Left lung (tissue), 10 donors: Measurements from ENCODE around the gene PTPA. TPM values are rescaled to one million over a fixed set of nuclear protein-coding genes. Genes with fewer than 3 reads are reported as not detected.
"Not testable (repeated sequence)": the region's sequence is repeated elsewhere in the genome, so short reads cannot be mapped to it uniquely, and the experiment has no call there.

Experiments
- ATAC-seq: fragments of 200-7000 bp; cut with Tn5 transposase; one replicate; pipeline ENCODE4 v1.9.1; 2020; ENCODE audit warnings: moderate library complexity
- DNase-seq, 4 donors: peaks; one replicate each; pipeline ENCODE4 v3.0.0-alpha.2; 2013 to 2020
- H3K27ac ChIP-seq, 2 donors: fragments of 200-600 bp; sonication (generic) in 1 of 2; one replicate each; pipeline versions ENCODE4 v1.5.0 to v1.8.0; 2020 to 2021
- H3K27me3 ChIP-seq, 2 donors: fragments of 200-600 bp; sonication (generic) in 1 of 2; one replicate each; pipeline versions ENCODE4 v1.5.0 to v1.8.0; 2020 to 2021
- H3K36me3 ChIP-seq, 2 donors: fragments of 200-600 bp; sonication (generic) in 1 of 2; one replicate each; pipeline versions ENCODE4 v1.5.0 to v1.8.0; 2020 to 2021
- H3K4me1 ChIP-seq, 2 donors: fragments of 200-600 bp; one replicate each; pipeline ENCODE4 v1.8.0; 2021
- H3K4me3 ChIP-seq, 2 donors: fragments of 200-600 bp; sonication (generic) in 1 of 2; one replicate each; pipeline versions ENCODE4 v1.5.0 to v1.8.0; 2020 to 2021; ENCODE audit warnings: mild to moderate bottlenecking in 1 of 2
- H3K9me3 ChIP-seq, 2 donors: fragments of 200-600 bp; sonication (generic) in 1 of 2; one replicate each; pipeline versions ENCODE4 v1.5.0 to v1.8.0; 2020 to 2021
- CTCF ChIP-seq, 2 donors: fragments of 200-600 bp; sonication (generic) in 1 of 2; IDR thresholded peaks; one replicate each; pipeline versions ENCODE4 v1.5.0 to v1.8.0; 2021; ENCODE audit warnings: antibody characterized with exemption in 2 of 2
- intact Hi-C, 2 donors: fragments of 100-400 bp; cut with DNase I; formaldehyde crosslinking; loops; one replicate each; pipeline versions ENCODE4 v1.11.2 to v1.14.2; 2022
- polyA plus RNA-seq, 6 donors: library from polyadenylated mRNA; unstranded; fragments of 120-200 nt; gene quantifications; one replicate each; pipeline ENCODE4 v1.2.1, GENCODE V29; 2013; ENCODE audit not compliant: insufficient read length in 6 of 6
- total RNA-seq, 2 donors: library from RNA; stranded (reverse); fragmentation: NEBNext Ultra II Directional; extraction: Animal tissue kit (Norgen Biotek cat#: 25700); gene quantifications; one replicate each; pipeline ENCODE4 v1.2.1, GENCODE V29; 2021
- donor health status: DM: no; HTN: yes; CAD: no.
- donor health status: DM: no; HTN: no; CAD: no.

PTPA gene
- total and polyA plus RNA-seq, 8 donors = 120 to 148 (median 140) TPM

DNA sequence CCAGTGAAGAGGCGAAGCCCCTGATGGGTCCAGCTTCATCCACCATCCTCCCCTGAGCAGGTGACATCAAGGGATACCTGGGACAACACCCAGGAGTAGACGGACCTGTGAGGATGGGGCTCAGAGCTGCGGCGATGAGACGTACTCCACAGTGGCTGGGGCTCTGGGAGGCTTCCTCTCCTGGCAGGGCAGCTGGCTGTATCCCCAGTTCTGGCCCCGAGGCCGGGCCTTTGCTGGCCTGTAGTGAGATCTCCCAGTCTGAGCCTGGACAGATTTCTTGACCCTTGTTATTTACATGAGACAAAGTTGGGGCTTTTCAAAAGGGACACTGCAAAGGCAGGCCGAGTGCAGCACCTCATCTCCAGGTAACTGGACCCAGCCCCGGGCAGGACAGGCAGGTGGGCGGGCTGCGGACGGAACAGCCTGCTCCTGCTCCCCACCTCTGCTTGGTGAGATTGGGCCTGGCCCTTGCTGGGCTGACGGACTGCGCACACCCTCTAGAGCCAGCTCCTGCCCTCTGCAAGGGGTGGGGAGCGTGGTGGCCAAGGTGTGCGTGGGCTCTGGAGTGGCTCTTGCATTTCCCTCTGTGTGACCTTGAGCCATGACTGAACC lies 43.8 kb downstream of the PTPA start:
- no peak for ATAC-seq
- no peak for DNase-seq
- intact Hi-C loops = no loop called here
- TF ChIP-seq CTCF (IDR thresholded peaks at IDR 0.05) = no peak
- H3K27ac ChIP-seq = no peak overlapping the region
- no peaks in the 10 kb centered on the region for H3K27me3 ChIP-seq
- no peaks in the 10 kb centered on the region for H3K4me1 ChIP-seq
- H3K4me3 ChIP-seq = no peak overlapping the region
- H3K9me3 ChIP-seq = no peaks in the 10 kb centered on the region
- peaks cover 0 to 38% of the 10 kb centered on the region in 2 donors for H3K36me3 ChIP-seq

DNA sequence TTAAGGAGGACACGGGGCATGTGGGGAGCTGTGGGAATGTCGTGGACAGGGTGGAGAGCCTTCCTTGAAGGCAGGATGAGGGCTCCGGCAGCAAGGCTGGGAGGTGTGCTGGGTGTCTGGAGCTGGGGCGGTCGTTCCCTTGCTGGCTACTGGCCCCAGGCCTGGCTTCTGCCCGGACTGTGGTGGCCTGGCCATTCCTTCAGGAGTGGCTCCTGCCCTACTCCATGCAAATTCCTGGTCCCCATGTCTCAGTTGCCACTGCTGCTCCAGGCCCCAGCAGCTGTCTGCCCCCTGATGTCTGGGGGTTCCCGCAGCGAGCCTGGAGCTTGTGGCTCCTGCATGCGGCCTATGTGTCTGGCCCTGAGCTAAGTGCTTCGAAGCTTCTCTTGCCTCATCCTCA lies 44.9 kb downstream of the PTPA start:
- Histone ChIP-seq H3K36me3 (peaks cover 0 to 33% of the 10 kb centered on the region in 2 donors), H3K4me3 (no peak overlapping the region), H3K9me3 (no peaks in the 10 kb centered on the region), H3K27ac (no peak overlapping the region), H3K27me3 (no peaks in the 10 kb centered on the region), H3K4me1 (no peaks in the 10 kb centered on the region)
- DNase-seq = no peak
- TF ChIP-seq CTCF (IDR thresholded peaks at IDR 0.05) = no peak
- ATAC-seq = no peak
- intact Hi-C loops = no loop called here

DNA sequence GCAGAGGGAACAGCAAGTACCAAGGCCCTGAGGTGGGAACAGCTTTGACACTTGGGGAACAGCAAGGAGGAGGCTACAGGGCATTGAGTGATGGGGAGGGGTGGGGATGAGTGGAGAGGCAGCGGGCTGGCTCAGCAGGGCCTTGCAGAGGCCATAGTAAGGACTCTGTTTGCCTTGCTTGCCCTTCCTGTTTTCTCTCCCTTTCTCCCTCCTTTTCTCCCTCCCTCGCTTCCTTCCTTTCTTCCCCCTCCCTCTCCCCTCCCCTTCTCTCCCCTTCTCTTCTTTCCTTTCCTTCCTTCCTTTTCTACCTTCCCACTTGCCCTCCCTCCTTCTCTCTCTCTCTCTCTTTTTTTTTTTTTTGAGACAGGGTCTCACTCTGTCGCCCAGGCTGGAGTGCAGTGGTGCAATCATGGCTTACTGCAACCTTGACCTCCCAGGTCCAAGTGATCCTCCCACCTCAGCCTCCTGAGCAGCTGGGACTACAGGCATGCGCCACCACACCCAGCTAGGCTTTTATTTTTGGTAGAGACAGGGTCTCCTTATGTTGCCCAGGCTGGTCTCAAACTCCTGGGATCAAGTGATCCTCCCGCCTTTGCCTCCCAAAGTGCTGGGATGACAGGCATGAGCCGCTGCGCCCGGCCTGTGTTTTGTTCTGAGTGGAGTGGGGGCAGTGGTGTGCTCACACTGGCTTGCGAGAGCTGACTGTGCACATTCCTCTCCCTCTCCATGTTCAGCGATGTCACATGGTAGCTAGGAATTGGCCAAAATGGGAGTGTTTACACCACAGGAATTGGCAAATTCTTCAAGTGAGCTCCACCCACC lies 49.7 kb downstream of the PTPA start:
- H3K27ac ChIP-seq = no peak overlapping the region
- no peak for DNase-seq
- no peaks in the 10 kb centered on the region for H3K27me3 ChIP-seq
- H3K4me1 ChIP-seq = peaks cover 0 to 15% of the 10 kb centered on the region in 2 donors
- peaks cover 0 to 3% of the 10 kb centered on the region in 2 donors for H3K36me3 ChIP-seq
- H3K4me3 ChIP-seq = no peak overlapping the region
- no peak for TF ChIP-seq CTCF (IDR thresholded peaks at IDR 0.05)
- intact Hi-C loops = no loop called here
- ATAC-seq = no peak
- no peaks in the 10 kb centered on the region for H3K9me3 ChIP-seq

DNA sequence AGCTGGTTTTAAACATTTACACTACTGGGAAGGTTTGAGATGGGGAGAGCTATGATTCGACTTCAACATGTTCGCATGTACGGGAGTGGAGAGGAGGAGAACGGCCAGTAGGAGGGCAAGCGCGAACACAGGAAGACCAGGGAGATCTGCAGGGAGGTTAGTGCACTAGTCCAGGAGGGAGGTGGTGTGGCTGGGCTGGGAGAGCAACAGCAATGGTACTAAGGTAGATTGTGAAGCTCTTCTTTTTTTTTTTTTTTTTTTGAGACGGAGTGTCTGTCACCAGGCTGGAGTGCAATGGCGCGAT lies 50.3 kb downstream of the PTPA start:
- H3K27me3 ChIP-seq = no peaks in the 10 kb centered on the region
- TF ChIP-seq CTCF (IDR thresholded peaks at IDR 0.05) = no peak
- H3K4me1 ChIP-seq = peaks cover 0 to 21% of the 10 kb centered on the region in 2 donors
- H3K9me3 ChIP-seq = no peaks in the 10 kb centered on the region
- H3K27ac ChIP-seq = no peak overlapping the region
- intact Hi-C loops = no loop called here
- H3K36me3 ChIP-seq = no peaks in the 10 kb centered on the region
- H3K4me3 ChIP-seq = no peak overlapping the region
- ATAC-seq = no peak
- no peak for DNase-seq

- no peak for ATAC-seq
- no peak for TF ChIP-seq CTCF (IDR thresholded peaks at IDR 0.05)
- no peak overlapping the region for H3K4me3 ChIP-seq
- DNase-seq = no peak
- H3K9me3 ChIP-seq = no peaks in the 10 kb centered on the region
- no peaks in the 10 kb centered on the region for H3K27me3 ChIP-seq
- H3K4me1 ChIP-seq = peaks cover 5 to 33% of the 10 kb centered on the region in 2 donors
- H3K27ac ChIP-seq = peak overlapping the region in 1 of 2 donors; percentile 62
- intact Hi-C loops = no loop called here
- H3K36me3 ChIP-seq = no peaks in the 10 kb centered on the region
Measured at GRCh38 chr9:129162497-129163197, 51.4 kb downstream of the PTPA start.

- Histone ChIP-seq H3K27ac (peak overlapping the region in 1 of 2 donors; percentile 62), H3K4me1 (peaks cover 11 to 39% of the 10 kb centered on the region in 2 donors)
- H3K9me3 ChIP-seq, H3K36me3 ChIP-seq, DNase-seq, intact Hi-C loops, H3K27me3 ChIP-seq, ATAC-seq, H3K4me3 ChIP-seq: not testable (repeated sequence)
Measured at GRCh38 chr9:129163198-129163670, 52.0 kb downstream of the PTPA start.
